Measurements from ENCODE around the gene AP5M1. TPM values are rescaled to one million over a fixed set of nuclear protein-coding genes. Genes with fewer than 3 reads are reported as not detected.
"Not testable (repeated sequence)": the region's sequence is repeated elsewhere in the genome, so short reads cannot be mapped to it uniquely, and the experiment has no call there.

The AP5M1 gene
- 24.2 and 28.6 TPM in 2 replicates for total RNA-seq (2014; rRNA removed; shearing (Covaris generic))
- polyA plus RNA-seq (2014; cell fraction: nucleus; rRNA removed): 17.6 and 23.1 TPM in 2 replicates

GRCh38 chr14:57268161-57269069, at the start of gene AP5M1, which contains the start of gene EXOC5:
Gene AP5M1, plus strand, starts transcription at chr14:57268971. Its CDS starts 344 bp downstream, at chr14:57269315.
Gene EXOC5, minus strand, starts transcription at chr14:57268905. Its CDS starts 257 bp downstream, at chr14:57268648.
- DNase-seq (ENCODE audit: extremely low read depth, low read depth): peak; percentile 86

GRCh38 chr14:57221931-57222330, 46.8 kb upstream of the AP5M1 start:
- DNase-seq (ENCODE audit: extremely low read depth, low read depth): no peak

GRCh38 chr14:57227083-57227482, 41.7 kb upstream of the AP5M1 start:
- DNase-seq (ENCODE audit: extremely low read depth, low read depth): no peak

GRCh38 chr14:57228320-57228719, 40.5 kb upstream of the AP5M1 start:
- DNase-seq (ENCODE audit: extremely low read depth, low read depth): not testable (repeated sequence)

GRCh38 chr14:57232006-57232405, 36.8 kb upstream of the AP5M1 start:
- DNase-seq (ENCODE audit: extremely low read depth, low read depth): no peak

GRCh38 chr14:57240115-57240514, 28.7 kb upstream of the AP5M1 start:
- DNase-seq (ENCODE audit: extremely low read depth, low read depth): not testable (repeated sequence)

GRCh38 chr14:57243320-57243719, 25.5 kb upstream of the AP5M1 start:
- no peak for DNase-seq (ENCODE audit: extremely low read depth, low read depth)

- DNase-seq (ENCODE audit: extremely low read depth, low read depth): no peak
Observed at GRCh38 chr14:57244106-57244505, 24.7 kb upstream of the AP5M1 start.

- DNase-seq (ENCODE audit: extremely low read depth, low read depth): no peak
Observed at GRCh38 chr14:57245941-57246340, 22.8 kb upstream of the AP5M1 start.

GRCh38 chr14:57246933-57247657, 21.7 kb upstream of the AP5M1 start:
- DNase-seq (ENCODE audit: extremely low read depth, low read depth): no peak

GRCh38 chr14:57254884-57255283, 13.9 kb upstream of the AP5M1 start:
- no peak for DNase-seq (ENCODE audit: extremely low read depth, low read depth)

- not testable (repeated sequence) for DNase-seq (ENCODE audit: extremely low read depth, low read depth)
Observed at GRCh38 chr14:57258221-57258620, 10.6 kb upstream of the AP5M1 start.

- DNase-seq (ENCODE audit: extremely low read depth, low read depth): no peak
Observed at GRCh38 chr14:57259672-57260071, 9.1 kb upstream of the AP5M1 start.

GRCh38 chr14:57261604-57262003, 7.2 kb upstream of the AP5M1 start:
- DNase-seq (ENCODE audit: extremely low read depth, low read depth): no peak

- DNase-seq (ENCODE audit: extremely low read depth, low read depth): no peak
Observed at GRCh38 chr14:57262117-57262516, 6.7 kb upstream of the AP5M1 start.

GRCh38 chr14:57266065-57266464, 2.7 kb upstream of the AP5M1 start:
- no peak for DNase-seq (ENCODE audit: extremely low read depth, low read depth)

- no peak for DNase-seq (ENCODE audit: extremely low read depth, low read depth)
Observed at GRCh38 chr14:57273236-57273635, 4.5 kb downstream of the AP5M1 start.

GRCh38 chr14:57274551-57274950, 5.8 kb downstream of the AP5M1 start:
- DNase-seq (ENCODE audit: extremely low read depth, low read depth): no peak

- no peak for DNase-seq (ENCODE audit: extremely low read depth, low read depth)
Observed at GRCh38 chr14:57275023-57275664, 6.4 kb downstream of the AP5M1 start.

- no peak for DNase-seq (ENCODE audit: extremely low read depth, low read depth)
Observed at GRCh38 chr14:57277062-57277461, 8.3 kb downstream of the AP5M1 start.

GRCh38 chr14:57287745-57288144, 19.0 kb downstream of the AP5M1 start:
- no peak for DNase-seq (ENCODE audit: extremely low read depth, low read depth)
